Gastroesophageal sphincter (tissue), 3 donors: ENCODE results near the gene ARSK.

Source experiments
- CTCF ChIP-seq, 4 experiments: fragments of 200-600 bp in 2 of 4; fragments of 450-650 bp in 2 of 4; sonication (generic) in 1 of 4; IDR thresholded peaks; one replicate each; pipeline ENCODE4 v1.5.1; 2017 to 2019; ENCODE audit warnings: antibody characterized with exemption in 4 of 4, mild to moderate bottlenecking in 2 of 4, moderate library complexity in 2 of 4
- POLR2A ChIP-seq, 2 donors: fragments of 450-650 bp; IDR thresholded peaks; one replicate each; pipeline ENCODE4 v1.6.1; 2017; ENCODE audit warnings: antibody characterized with exemption in 2 of 2, mild to moderate bottlenecking in 2 of 2, moderate library complexity in 1 of 2
- POLR2AphosphoS5 ChIP-seq: sonication (generic); formaldehyde crosslinking; IDR thresholded peaks from one replicate; pipeline ENCODE4 v1.6.1; 2017; ENCODE audit warnings: antibody characterized with exemption

- TF ChIP-seq CTCF (IDR thresholded peaks at IDR 0.05) = no peak
- no peak for TF ChIP-seq POLR2AphosphoS5
- no peak for TF ChIP-seq POLR2A (IDR thresholded peaks at IDR 0.05)
These were observed 45.7 kb downstream of the ARSK start for GRCh38 chr5:95600557-95600956.
